ENCODE data around the gene LINC00632. TPM values are rescaled to one million over a fixed set of nuclear protein-coding genes. Genes with fewer than 3 reads are reported as not detected.

Gene LINC00632
- 5.7 and 8.4 TPM in 2 replicates for total RNA-seq

GRCh38 chrX:140709421-140709846 is at the start of gene LINC00632:
LINC00632 (plus strand) TSS chrX:140709759.

Other genes starting within 250 kb of the LINC00632 start
- not detected in 2 replicates for gene SOX3, start 204.7 kb upstream of the LINC00632 start, total RNA-seq

All from aortic smooth muscle cell (primary cell).